Fibroblast of pulmonary artery (primary cell): Measurements from ENCODE around the gene COL4A1.

Source experiments
- DNase-seq: peaks from one replicate; pipeline ENCODE4 v3.0.0-alpha.2; 2010; ENCODE audit warnings: low read depth
- H3K4me3 ChIP-seq: replicated peaks from 2 replicates; pipeline ENCODE4 v1.5.1; 2011; ENCODE audit warnings: low read depth, mild to moderate bottlenecking, control low read depth, low read length, moderate library complexity
- CTCF ChIP-seq: IDR thresholded peaks from 2 replicates; pipeline ENCODE4 v1.5.1; 2011; ENCODE audit warnings: mild to moderate bottlenecking, control low read depth, low read length, inconsistent platforms; ENCODE audit errors: missing control alignments

The COL4A1 gene

GRCh38 chr13:110254151-110254679, 52.7 kb downstream of the COL4A1 start:
- no peak overlapping the region for H3K4me3 ChIP-seq
- no peak for TF ChIP-seq CTCF
- no peak for DNase-seq

GRCh38 chr13:110251193-110251819, 55.7 kb downstream of the COL4A1 start:
- DNase-seq = no peak
- no peak overlapping the region for H3K4me3 ChIP-seq
- no peak for TF ChIP-seq CTCF

GRCh38 chr13:110250258-110250891, 56.6 kb downstream of the COL4A1 start:
- DNase-seq = peak; percentile 91
- no peak for TF ChIP-seq CTCF
- no peak overlapping the region for H3K4me3 ChIP-seq

GRCh38 chr13:110249326-110249725, 57.6 kb downstream of the COL4A1 start:
- no peak for DNase-seq
- no peak overlapping the region for H3K4me3 ChIP-seq
- TF ChIP-seq CTCF = no peak

GRCh38 chr13:110248449-110249143, 58.4 kb downstream of the COL4A1 start:
- no peak for DNase-seq
- H3K4me3 ChIP-seq = no peak overlapping the region
- no peak for TF ChIP-seq CTCF

- no peak overlapping the region for H3K4me3 ChIP-seq
Observed at GRCh38 chr13:110246530-110246929, 60.4 kb downstream of the COL4A1 start.

More at GRCh38 chr13:110246530-110246929, 60.4 kb downstream of the COL4A1 start:
- TF ChIP-seq CTCF = no peak
- DNase-seq = no peak
